Liver (tissue), 9 donors: ENCODE measurements around the gene GAS2L3. TPM values are rescaled to one million over a fixed set of nuclear protein-coding genes. Genes with fewer than 3 reads are reported as not detected.

Experiments
- DNase-seq: peaks from one replicate; pipeline ENCODE4 v3.0.0-alpha.2; 2017; ENCODE audit warnings: low spot score
- H3K27ac ChIP-seq, 2 donors: one replicate each; pipeline ENCODE4 v1.7.0; 2013; ENCODE audit warnings: inconsistent platforms in 2 of 2, low read length in 2 of 2, control low read depth in 1 of 2, low read depth in 1 of 2, mild to moderate bottlenecking in 1 of 2
- H3K27me3 ChIP-seq, 4 donors: one replicate each; pipeline versions ENCODE4 v1.6.1 to v1.7.0; 2013; ENCODE audit warnings: low read length in 3 of 4, inconsistent platforms in 1 of 4, mild to moderate bottlenecking in 1 of 4, moderate library complexity in 1 of 4; ENCODE audit not compliant: control insufficient read depth in 4 of 4, insufficient read depth in 4 of 4
- H3K36me3 ChIP-seq, 4 donors: one replicate each; pipeline versions ENCODE4 v1.6.1 to v1.7.0; 2013; ENCODE audit warnings: low read length in 3 of 4, mild to moderate bottlenecking in 3 of 4, low read depth in 1 of 4, moderate library complexity in 1 of 4; ENCODE audit not compliant: control insufficient read depth in 4 of 4, insufficient read depth in 3 of 4
- H3K4me1 ChIP-seq, 4 donors: one replicate each; pipeline versions ENCODE4 v1.6.1 to v1.7.0; 2013; ENCODE audit warnings: low read length in 3 of 4, mild to moderate bottlenecking in 3 of 4, moderate library complexity in 1 of 4; ENCODE audit not compliant: control insufficient read depth in 4 of 4, insufficient read depth in 4 of 4
- H3K4me3 ChIP-seq, 3 donors: one replicate each; pipeline versions ENCODE4 v1.6.1 to v1.7.0; 2013; ENCODE audit warnings: low read length in 3 of 3, control low read depth in 1 of 3, low read depth in 1 of 3, mild to moderate bottlenecking in 1 of 3
- H3K9ac ChIP-seq, 2 donors: one replicate each; pipeline ENCODE4 v1.7.0; 2013; ENCODE audit warnings: low read length in 2 of 2, mild to moderate bottlenecking in 2 of 2, moderate library complexity in 2 of 2, control low read depth in 1 of 2, low read depth in 1 of 2
- H3K9me3 ChIP-seq, 4 donors: one replicate each; pipeline versions ENCODE4 v1.6.1 to v1.7.0; 2013; ENCODE audit warnings: low read length in 3 of 4; ENCODE audit not compliant: control insufficient read depth in 4 of 4
- ATF3 ChIP-seq: IDR thresholded peaks from 2 replicates; pipeline ENCODE4 v1.6.1; 2016; ENCODE audit warnings: antibody characterized with exemption
- CTCF ChIP-seq: fragments of 150-350 bp; IDR thresholded peaks from 2 replicates; pipeline ENCODE4 v1.5.1; 2017; ENCODE audit warnings: improper control_type of control experiment, low read depth, low read length; ENCODE audit not compliant: missing input control
- EGR1 ChIP-seq, 2 donors: IDR thresholded peaks; 2 replicates each; pipeline ENCODE4 v1.6.1; 2016 to 2018; ENCODE audit warnings: antibody characterized with exemption in 2 of 2, low read depth in 2 of 2
- FOXA2 ChIP-seq: IDR thresholded peaks from 2 replicates; pipeline ENCODE4 v1.6.1; 2016; ENCODE audit warnings: antibody characterized with exemption
- HNF4G ChIP-seq: IDR thresholded peaks from 2 replicates; pipeline ENCODE4 v1.6.1; 2016; ENCODE audit warnings: antibody characterized with exemption
- JUND ChIP-seq, 2 donors: IDR thresholded peaks; 2 replicates each; pipeline ENCODE4 v1.6.1; 2016; ENCODE audit warnings: antibody characterized with exemption in 2 of 2
- MAX ChIP-seq: IDR thresholded peaks from 2 replicates; pipeline ENCODE4 v1.6.1; 2016; ENCODE audit warnings: antibody characterized with exemption
- NR2F2 ChIP-seq: IDR thresholded peaks from 2 replicates; pipeline ENCODE4 v1.6.1; 2016; ENCODE audit warnings: antibody characterized with exemption
- RAD21 ChIP-seq, 2 donors: IDR thresholded peaks; 2 replicates each; pipeline ENCODE4 v1.6.1; 2016; ENCODE audit warnings: antibody characterized with exemption in 2 of 2, mild to moderate bottlenecking in 2 of 2
- REST ChIP-seq: IDR thresholded peaks from 2 replicates; pipeline ENCODE4 v1.6.1; 2016; ENCODE audit warnings: antibody characterized with exemption, mild to moderate bottlenecking
- RXRA ChIP-seq, 2 donors: IDR thresholded peaks; 2 replicates each; pipeline ENCODE4 v1.6.1; 2017 to 2018; ENCODE audit warnings: antibody characterized with exemption in 2 of 2, mild to moderate bottlenecking in 1 of 2
- SP1 ChIP-seq: IDR thresholded peaks from 2 replicates; pipeline ENCODE4 v1.6.1; 2018; ENCODE audit warnings: antibody characterized with exemption, mild to moderate bottlenecking
- TAF1 ChIP-seq: conservative IDR thresholded peaks from 2 replicates; pipeline ENCODE4 v1.6.1; 2016; ENCODE audit warnings: antibody characterized with exemption, mild to moderate bottlenecking
- YY1 ChIP-seq: IDR thresholded peaks from 2 replicates; pipeline ENCODE4 v1.6.1; 2016; ENCODE audit warnings: antibody characterized with exemption, mild to moderate bottlenecking
- ZBTB33 ChIP-seq: IDR thresholded peaks from 2 replicates; pipeline ENCODE4 v1.6.1; 2016; ENCODE audit warnings: antibody characterized with exemption
- WGBS: extraction: QIAGEN DNeasy Blood & Tissue Kit; methylation state at CpG from one replicate; pipeline ENCODE4 v1.1.7; 2013; 5-methylcytosine and 5-hydroxymethylcytosine counted together
- polyA plus RNA-seq, 2 donors: library from polyadenylated mRNA; stranded (reverse) in 1 of 2; unstranded in 1 of 2; fragments of 200-250 nt in 1 of 2; fragments of >200 nt in 1 of 2; fragmentation: Nextera tagmentation in 1 of 2; extraction: Ambion mirVana in 1 of 2; gene quantifications; one replicate each; pipeline versions ENCODE4 v1.2.1 to v1.2.3, GENCODE V29; 2013 to 2015
- total RNA-seq, 2 donors: library from RNA; depleted of rRNA; stranded (reverse); fragments of >200 nt; gene quantifications; one replicate each; pipeline ENCODE4 v1.2.3, GENCODE V29; 2014
- donor health status: healthy.
- donor health status: healthy.
- donor health status: healthy.
- donor health status: healthy.
- donor health status: healthy.

The GAS2L3 gene
- total and polyA plus RNA-seq, 4 donors: 0.76 to 17.6 (median 2.4) TPM

- no peak overlapping the region for H3K9ac ChIP-seq
- no peak for DNase-seq
- no peaks in the 10 kb centered on the region for H3K4me1 ChIP-seq
- WGBS: 68% methylated on average over 2 of the region's 2 CpGs
- TF ChIP-seq MAX (no peak), FOXA2 (no peak), ZBTB33 (no peak), TAF1 (no peak), RXRA (IDR thresholded peaks at IDR 0.05) (no peak), SP1 (no peak), RAD21 (IDR thresholded peaks at IDR 0.05) (no peak), REST (no peak), CTCF (no peak), ATF3 (no peak), HNF4G (no peak), NR2F2 (no peak), EGR1 (IDR thresholded peaks at IDR 0.05; ENCODE audit: low read depth in 2 of 2) (no peak), YY1 (no peak)
- H3K36me3 ChIP-seq: peaks cover 0 to 16% (median 7%) of the 10 kb centered on the region in 4 donors
- no peak overlapping the region for H3K27ac ChIP-seq
- no peak overlapping the region for H3K4me3 ChIP-seq
- no peaks in the 10 kb centered on the region for H3K27me3 ChIP-seq
- H3K9me3 ChIP-seq: no peaks in the 10 kb centered on the region
Observed at GRCh38 chr12:100564090-100564489, 9.4 kb upstream of the GAS2L3 start.

- TF ChIP-seq REST (no peak), JUND (IDR thresholded peaks at IDR 0.05) (peak in 1 of 2 donors; percentile 15)
- Histone ChIP-seq H3K27me3 (no peaks in the 10 kb centered on the region), H3K9ac (no peak overlapping the region), H3K36me3 (peaks cover 0 to 16% (median 7%) of the 10 kb centered on the region in 4 donors), H3K4me3 (no peak overlapping the region), H3K9me3 (no peaks in the 10 kb centered on the region), H3K4me1 (no peaks in the 10 kb centered on the region), H3K27ac (no peak overlapping the region)
- 83% methylated on average over 6 of the region's 6 CpGs for WGBS
- DNase-seq: no peak
Observed at GRCh38 chr12:100564905-100565467, 8.5 kb upstream of the GAS2L3 start.
